IMR-90 (cell line): Measurements from ENCODE around the gene TUBA3E. TPM values are rescaled to one million over a fixed set of nuclear protein-coding genes. Genes with fewer than 3 reads are reported as not detected.

Source experiments
- polyA plus RNA-seq, 3 experiments: library from polyadenylated mRNA; depleted of rRNA; stranded (reverse); fragments of >200 nt; gene quantifications; 2 replicates each; pipeline ENCODE4 v1.2.3, GENCODE V29; 2012; ENCODE audit warnings: low replicate concordance in 1 of 3
- total RNA-seq: library from RNA; depleted of rRNA; stranded (reverse); fragments of >200 nt; gene quantifications from 2 replicates; pipeline ENCODE4 v1.2.3, GENCODE V29; 2012; rRNA removed

The TUBA3E gene
- total and polyA plus RNA-seq, 2 of the 4 experiments (the other 2 are of a cell fraction), result not detected

Other genes starting within 250 kb of the TUBA3E start
- under 0.01 TPM in 1 of 2 replicates, not detected in the other for gene RAB6C, start 218.8 kb downstream of the TUBA3E start, total RNA-seq
- not detected in 2 replicates for gene RAB6C, start 218.8 kb downstream of the TUBA3E start, polyA plus RNA-seq (2012; rRNA removed)
- gene POTEF, start 69.2 kb downstream of the TUBA3E start, total RNA-seq, result not detected in 2 replicates
- gene POTEF, start 69.2 kb downstream of the TUBA3E start, polyA plus RNA-seq (2012; rRNA removed), result not detected in 2 replicates
- 3.6 and 3.9 TPM in 2 replicates for gene CCDC74B, start 53.3 kb downstream of the TUBA3E start, total RNA-seq
- gene CCDC74B, start 53.3 kb downstream of the TUBA3E start, polyA plus RNA-seq (2012; rRNA removed), result 8.4 and 9.6 TPM in 2 replicates
- gene SMPD4, start 16.8 kb downstream of the TUBA3E start, total RNA-seq, result 8.6 and 10.6 TPM in 2 replicates
- gene SMPD4, start 16.8 kb downstream of the TUBA3E start, polyA plus RNA-seq (2012; rRNA removed), result 63.0 and 80.4 TPM in 2 replicates
- 24.9 and 29.2 TPM in 2 replicates for gene MZT2B, start 16.2 kb downstream of the TUBA3E start, total RNA-seq
- 115 and 227 TPM in 2 replicates for gene MZT2B, start 16.2 kb downstream of the TUBA3E start, polyA plus RNA-seq (2012; rRNA removed)
- 127 and 154 TPM in 2 replicates for gene IMP4, start 144.5 kb upstream of the TUBA3E start, total RNA-seq
- 169 and 187 TPM in 2 replicates for gene IMP4, start 144.5 kb upstream of the TUBA3E start, polyA plus RNA-seq (2012; rRNA removed)
- gene PTPN18, start 157.6 kb upstream of the TUBA3E start, total RNA-seq, result 7.2 and 9.7 TPM in 2 replicates
- 13.4 and 15.5 TPM in 2 replicates for gene PTPN18, start 157.6 kb upstream of the TUBA3E start, polyA plus RNA-seq (2012; rRNA removed)